Epithelial cell of umbilical artery (primary cell): Measurements from ENCODE around the gene DDX24. TPM values are rescaled to one million over a fixed set of nuclear protein-coding genes. Genes with fewer than 3 reads are reported as not detected.

Experiments
- total RNA-seq: library from RNA; depleted of rRNA; stranded (reverse); fragments of >200 nt; gene quantifications from 2 replicates; pipeline ENCODE4 v1.2.3, GENCODE V29; 2014

The DDX24 gene
- 96.1 and 108 TPM in 2 replicates for total RNA-seq

GRCh38 chr14:94080621-94081385, at the start of gene DDX24, which contains the start of gene IFI27L1:
TSS of gene DDX24 (minus strand) at chr14:94081202. CDS start at chr14:94079742, 1,460 bp downstream.
TSS of gene IFI27L1 (plus strand) at chr14:94081310. CDS start at chr14:94096938, 15,628 bp downstream.

GRCh38 chr14:94129111-94129757, 48.2 kb upstream of the DDX24 start, which contains the start of gene IFI27L2:
TSS of gene IFI27L2 (minus strand) at chr14:94129604. CDS start at chr14:94129564, 40 bp downstream.

GRCh38 chr14:94110552-94111181, 29.7 kb upstream of the DDX24 start, which contains the start of gene IFI27:
TSS of gene IFI27 (plus strand) at chr14:94110736.

GRCh38 chr14:94026173-94026888, 54.7 kb downstream of the DDX24 start, which contains the start of gene OTUB2:
TSS of gene OTUB2 (plus strand) at chr14:94026340. CDS start at chr14:94026538, 198 bp downstream.

Other genes with a start within 250 kb of the DDX24 start
- not detected in 2 replicates for gene FAM181A, start 153.9 kb downstream of the DDX24 start, total RNA-seq
- not detected in 2 replicates for gene ASB2, start 104.6 kb downstream of the DDX24 start, total RNA-seq
- gene CCDC197, start 83.9 kb downstream of the DDX24 start, total RNA-seq: not detected in 2 replicates
- 0.76 and 0.97 TPM in 2 replicates for gene OTUB2, start 54.9 kb downstream of the DDX24 start, total RNA-seq
- 14.9 and 27.1 TPM in 2 replicates for gene IFI27L1, start 108 bp upstream of the DDX24 start, total RNA-seq
- 748 and 4,526 TPM in 2 replicates for gene IFI27, start 29.5 kb upstream of the DDX24 start, total RNA-seq
- 84.1 and 85.7 TPM in 2 replicates for gene IFI27L2, start 48.4 kb upstream of the DDX24 start, total RNA-seq
- gene PPP4R4, start 93.1 kb upstream of the DDX24 start, total RNA-seq: under 0.01 TPM in 2 replicates
- gene SERPINA10, start 212.1 kb upstream of the DDX24 start, total RNA-seq: not detected in 2 replicates
- not detected in 2 replicates for gene SERPINA6, start 242.1 kb upstream of the DDX24 start, total RNA-seq